Frontal cortex (tissue), 4 donors: Measurements from ENCODE around the gene DNAL4. TPM values are rescaled to one million over a fixed set of nuclear protein-coding genes. Genes with fewer than 3 reads are reported as not detected.

ENCODE experiments used
- DNase-seq, 2 donors: peaks; one replicate each; pipeline ENCODE4 v3.0.0; 2012; ENCODE audit warnings: low spot score in 2 of 2
- FAIRE-seq: peaks from 2 replicates; lab custom pipeline; 2012; peaks lifted over from hg19 to GRCh38; lab: Jason Lieb, UNC
- total RNA-seq: library from RNA; depleted of rRNA; stranded (reverse); fragments of >200 nt; gene quantifications from one replicate; pipeline ENCODE4 v1.2.3, GENCODE V29; 2014
- donor health status: control.
- donor health status: control.
- donor health status: control.

DNAL4 gene
- total RNA-seq, 1 donor from 2014 or later = 16.7 TPM

DNA sequence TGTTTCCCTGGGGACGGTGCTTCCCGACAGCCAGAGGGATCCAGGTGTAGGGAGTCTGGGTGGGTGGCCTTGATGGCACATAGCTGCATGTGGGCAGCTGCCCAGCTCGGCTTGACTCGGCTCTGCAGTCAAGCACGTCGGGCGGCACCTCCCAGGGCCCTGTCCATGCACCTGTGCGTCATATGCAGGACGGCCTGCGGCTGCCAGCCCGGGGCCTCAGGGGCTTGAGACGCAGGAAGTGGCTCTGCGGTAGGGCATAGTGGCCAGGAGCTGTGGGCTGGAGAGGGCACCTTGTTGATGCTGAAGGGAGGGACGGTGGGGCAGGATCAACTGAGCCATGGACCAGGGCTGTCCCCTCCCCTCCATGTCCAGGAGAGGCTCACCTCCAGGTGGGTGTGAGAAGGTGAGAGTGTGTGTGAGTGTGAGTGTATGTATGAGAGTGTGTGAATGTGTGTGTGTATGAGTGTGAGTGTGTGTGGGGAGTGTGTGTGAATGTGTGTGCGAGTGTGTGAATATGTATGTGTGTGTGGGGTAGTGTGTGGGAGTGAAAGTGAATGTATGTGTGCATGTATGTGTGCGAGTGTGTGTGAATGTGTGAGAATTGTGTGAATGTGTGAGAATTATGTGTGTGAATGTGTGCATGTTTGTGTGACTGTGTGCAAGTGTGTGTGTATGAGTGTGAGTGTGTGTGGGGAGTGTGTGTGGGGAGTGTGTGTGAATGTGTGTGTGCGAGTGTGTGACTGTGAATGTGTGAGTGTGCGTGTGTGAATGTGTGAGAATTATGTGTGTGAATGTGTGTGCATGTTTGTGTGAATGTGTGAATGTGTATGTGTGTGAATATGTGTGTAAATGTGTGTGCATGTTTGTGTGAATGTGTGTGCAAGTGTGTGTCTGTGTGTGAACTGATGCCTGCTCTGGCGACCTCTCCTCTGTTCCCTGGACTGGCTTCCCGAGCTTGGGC is 32.5 kb downstream of the DNAL4 start:
- DNase-seq (no peak), FAIRE-seq (no peak)

- DNase-seq = no peak
- FAIRE-seq = no peak
Observed at GRCh38 chr22:38760477-38761201, 33.3 kb downstream of the DNAL4 start.

DNA sequence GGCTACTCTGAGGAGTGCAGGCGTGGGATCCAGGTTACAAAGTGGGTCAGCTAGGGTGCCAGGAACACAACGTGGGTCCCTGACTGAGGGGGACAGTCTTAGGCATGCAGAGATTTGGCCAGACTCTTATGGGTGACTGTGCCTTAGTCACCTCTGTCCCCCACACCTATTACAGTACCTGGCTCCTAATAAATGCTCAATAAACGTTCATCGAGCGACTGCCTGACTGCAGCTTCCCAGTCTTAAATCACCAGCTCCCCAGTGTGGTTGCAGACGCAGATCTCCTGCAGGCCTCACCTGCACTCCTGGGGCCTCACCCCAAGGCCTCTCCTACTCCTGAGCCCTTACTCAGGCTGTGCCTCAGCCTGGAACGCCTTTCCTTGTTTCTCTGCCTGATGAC is 34.9 kb downstream of the DNAL4 start:
- FAIRE-seq = no peak
- DNase-seq = no peak

GRCh38 chr22:38758276-38758945 is 35.5 kb downstream of the DNAL4 start:
- DNase-seq = no peak
- no peak for FAIRE-seq

GRCh38 chr22:38757464-38757757 is 36.5 kb downstream of the DNAL4 start:
- DNase-seq = no peak
- no peak for FAIRE-seq

GRCh38 chr22:38756711-38757463 is 37.1 kb downstream of the DNAL4 start:
- FAIRE-seq (no peak), DNase-seq (no peak)

DNA sequence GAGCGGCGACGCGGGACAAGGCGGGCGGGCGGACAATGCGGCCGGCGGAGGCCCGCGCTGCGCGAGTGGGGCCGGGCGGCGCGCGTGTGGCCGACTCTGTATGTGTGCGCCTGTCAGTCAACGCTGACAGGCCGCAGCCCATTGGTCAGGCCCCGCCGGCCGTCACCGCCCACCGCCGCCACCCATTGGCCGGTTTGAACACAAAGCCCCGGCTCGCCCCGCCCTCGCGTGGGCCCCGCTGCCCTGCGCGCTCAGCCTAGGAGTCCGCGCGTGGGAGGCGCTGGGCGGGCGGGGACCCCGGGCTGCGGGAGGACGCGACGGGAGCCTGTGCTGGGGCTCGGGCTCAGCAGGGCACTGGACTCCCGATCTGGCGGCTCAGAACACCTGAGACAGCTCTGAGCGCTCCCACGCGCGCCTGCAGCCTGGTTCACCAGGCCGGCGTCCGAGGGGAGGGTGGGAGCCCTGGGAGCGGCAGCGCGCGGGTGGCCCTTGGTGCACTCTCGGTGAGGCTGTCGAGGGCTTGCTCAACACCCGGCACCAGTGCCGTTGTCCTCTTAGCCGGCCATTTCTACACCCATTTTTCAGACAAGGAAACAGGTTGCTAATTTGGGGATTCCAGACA is 37.9 kb downstream of the DNAL4 start, which contains the start of gene SUN2:
TSS of gene SUN2 (minus strand) at position 88 of the 622 bp plus-strand sequence. CDS start 3,370 bp downstream, outside the sequence.
- DNase-seq (peak; percentile 99), FAIRE-seq (no peak)

DNA sequence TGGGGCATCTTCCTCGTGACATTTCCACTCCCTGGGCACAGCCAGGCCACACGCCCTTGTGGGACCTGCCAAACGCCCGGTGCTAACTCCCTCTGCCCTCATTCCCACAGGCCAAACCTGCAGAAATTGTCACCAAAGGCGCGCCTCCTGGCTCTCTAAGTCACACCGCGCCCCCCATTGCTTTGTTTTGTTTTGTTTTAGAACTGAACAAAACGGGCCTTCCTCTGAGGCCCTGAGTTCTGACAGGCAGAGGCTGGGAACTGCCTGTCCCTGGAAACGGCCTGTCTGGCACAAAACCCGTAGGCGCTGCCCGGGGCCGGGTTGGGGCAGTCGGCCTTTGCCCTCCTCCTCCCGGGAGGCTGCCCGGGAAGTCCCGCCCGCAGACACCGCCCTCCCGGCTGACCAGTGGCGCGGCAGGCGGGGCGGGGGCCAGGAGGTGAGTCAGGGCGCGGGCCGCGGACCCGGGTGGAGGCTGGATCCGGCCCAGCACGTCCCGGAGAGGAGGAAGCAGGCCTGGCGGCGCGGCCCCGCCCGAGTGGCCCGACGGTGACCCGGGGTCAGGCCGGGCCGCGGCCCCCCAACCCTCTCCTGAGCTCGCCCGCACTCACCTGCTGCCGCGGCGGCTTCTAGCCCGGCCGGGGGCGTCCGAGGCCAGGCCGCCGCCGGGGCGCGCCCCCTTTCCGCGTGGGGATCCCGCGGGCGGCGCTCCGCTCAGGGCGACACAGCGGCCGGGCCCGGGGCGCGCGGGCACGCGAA is 38.6 kb downstream of the DNAL4 start:
- no peak for FAIRE-seq
- DNase-seq = peak; percentile 86 to 92

- FAIRE-seq = no peak
- peak in 1 of 2 donors; percentile 62 for DNase-seq
Observed at GRCh38 chr22:38754751-38755154, 39.2 kb downstream of the DNAL4 start.

GRCh38 chr22:38753948-38754750 is 39.8 kb downstream of the DNAL4 start:
- DNase-seq (no peak), FAIRE-seq (no peak)

DNA sequence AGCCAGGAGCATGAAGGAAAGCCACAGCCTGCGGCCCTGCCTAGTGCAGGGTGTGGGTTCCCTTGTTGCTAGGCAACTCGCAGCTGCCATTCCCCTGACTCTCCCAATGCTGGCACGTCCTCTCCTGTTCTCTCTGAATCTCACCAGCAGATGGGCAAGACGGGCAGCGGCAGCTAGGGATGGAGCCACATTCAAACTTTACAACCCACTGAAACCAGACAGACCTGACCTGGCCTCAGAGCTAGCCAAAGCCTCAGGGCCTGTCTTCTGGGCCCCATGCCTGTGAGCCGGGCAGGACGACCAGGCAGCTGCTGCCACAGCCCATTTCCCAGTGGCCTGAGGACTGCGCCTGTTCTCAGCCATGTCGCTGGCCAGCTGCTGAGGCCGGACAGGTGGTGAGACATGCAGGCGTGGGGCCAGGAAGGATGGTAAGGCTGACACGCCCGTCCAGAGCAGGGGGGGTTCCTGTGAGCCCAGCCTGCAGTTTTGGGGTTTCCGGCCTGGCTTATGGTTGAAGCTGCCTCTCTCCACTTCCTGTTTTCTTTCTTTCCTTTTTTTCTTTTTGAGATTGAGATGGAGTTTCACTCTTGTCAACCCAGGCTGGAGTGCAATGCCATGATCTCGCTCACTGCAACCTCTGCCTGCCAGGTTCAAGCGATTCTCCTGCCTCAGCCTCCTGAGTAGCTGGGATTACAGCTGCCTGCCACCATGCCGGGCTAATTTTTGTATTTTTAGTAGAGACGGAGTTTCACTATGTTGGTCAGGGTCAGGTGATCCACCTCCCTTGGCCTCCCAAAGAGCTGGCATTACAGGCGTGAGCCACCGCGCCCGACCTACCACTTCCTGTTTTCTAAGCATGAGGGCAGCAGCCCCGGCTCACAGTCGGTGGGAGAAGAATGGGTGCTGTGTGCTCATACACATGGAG is 42.3 kb downstream of the DNAL4 start:
- FAIRE-seq (no peak), DNase-seq (no peak)

GRCh38 chr22:38751066-38751421 is 42.9 kb downstream of the DNAL4 start:
- no peak for DNase-seq
- FAIRE-seq = no peak

DNA sequence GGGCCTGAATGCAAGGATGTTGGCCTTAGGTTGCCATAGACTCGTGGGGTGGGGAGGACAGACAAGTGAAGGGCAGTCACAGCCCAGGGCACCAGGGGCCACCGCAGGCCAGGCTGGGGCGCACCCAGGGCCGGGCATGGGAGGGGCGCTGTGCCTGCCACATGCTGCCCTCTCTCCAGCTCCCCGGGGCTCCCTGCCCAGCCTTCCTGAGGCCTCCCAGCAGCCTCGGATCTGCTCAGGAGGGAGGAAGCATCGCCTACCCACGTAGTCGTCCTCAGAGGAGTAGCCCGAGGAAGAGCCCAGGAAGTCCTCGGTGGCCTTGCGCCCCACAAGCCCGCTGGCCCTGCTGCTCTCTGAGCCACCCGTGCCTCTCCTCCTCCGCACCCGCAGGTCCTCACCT is 43.3 kb downstream of the DNAL4 start:
- no peak for DNase-seq
- FAIRE-seq = no peak

GRCh38 chr22:38750104-38750503 is 43.8 kb downstream of the DNAL4 start:
- DNase-seq (no peak), FAIRE-seq (no peak)

DNA sequence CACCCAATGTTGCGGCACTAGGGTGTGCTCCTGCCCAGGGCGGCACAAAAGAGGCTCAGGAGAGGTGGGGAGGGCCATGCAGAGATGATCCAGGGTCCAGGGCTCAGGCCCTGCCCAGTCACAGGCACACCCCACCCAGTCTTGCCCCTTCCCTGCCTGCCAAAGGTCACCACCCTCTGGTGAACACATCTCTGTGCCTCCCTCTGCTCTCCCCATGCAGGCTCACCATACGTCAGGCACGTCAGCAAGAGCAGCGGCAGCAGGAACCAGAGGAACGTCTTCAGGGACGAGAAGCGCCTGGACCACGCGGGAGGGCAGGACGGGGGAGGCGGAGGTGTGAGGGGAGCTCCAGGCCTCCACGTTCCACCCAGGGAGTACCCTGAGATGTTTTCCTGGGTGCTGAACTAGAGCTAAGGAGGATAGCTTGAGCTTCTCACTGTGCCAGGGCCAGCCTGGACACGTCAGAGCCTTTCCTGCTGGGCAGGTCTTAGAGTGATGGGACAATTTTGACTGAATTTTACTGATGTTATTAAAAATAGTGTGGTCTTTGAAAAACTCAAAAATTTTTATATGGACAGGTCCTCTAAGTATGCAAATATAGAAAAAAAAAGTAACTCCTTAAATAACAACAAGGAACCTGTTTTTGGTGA is 45.3 kb downstream of the DNAL4 start:
- no peak for DNase-seq
- FAIRE-seq = no peak

DNA sequence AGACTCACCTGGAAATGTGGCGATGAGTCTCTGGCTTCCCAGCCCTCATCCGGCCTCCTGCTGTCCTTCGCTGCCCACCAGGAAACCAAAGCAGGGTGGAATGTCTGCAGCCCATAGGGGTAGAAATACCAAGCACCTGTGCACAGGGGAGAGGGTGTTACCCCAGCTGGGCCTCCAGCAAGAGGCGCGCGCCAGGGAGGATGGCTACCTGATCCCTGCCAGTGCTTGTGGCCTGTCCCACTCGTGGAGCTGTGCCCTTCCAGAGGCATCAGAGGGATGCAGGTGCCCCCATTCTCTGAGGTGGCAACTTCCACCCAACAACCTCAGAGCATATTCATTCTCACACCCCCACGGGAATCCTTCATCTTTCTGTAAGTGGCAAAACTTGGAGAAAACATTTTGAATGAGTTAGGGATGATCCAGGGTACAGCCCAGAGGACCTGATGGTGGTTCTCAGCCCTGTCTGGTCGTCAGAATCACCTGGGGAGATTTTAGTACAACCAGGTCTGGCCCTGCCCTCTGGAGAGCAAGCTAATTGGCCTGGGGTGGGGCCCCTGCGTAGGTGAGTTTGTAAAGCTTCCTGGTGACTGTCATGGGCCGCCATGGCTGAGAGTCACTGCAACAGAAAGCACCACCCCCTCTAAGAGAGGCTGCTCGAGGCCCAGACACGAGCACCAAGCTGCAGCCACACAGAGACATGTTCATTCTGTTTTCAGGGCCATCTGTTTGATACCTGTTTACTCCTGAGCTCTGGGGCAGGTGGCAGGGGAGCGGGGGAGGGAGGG is 48.1 kb downstream of the DNAL4 start:
- DNase-seq (no peak), FAIRE-seq (no peak)
